GM23248 (cell line): Measurements from ENCODE around the gene TMEM219. TPM values are rescaled to one million over a fixed set of nuclear protein-coding genes. Genes with fewer than 3 reads are reported as not detected.

ENCODE experiments used
- DNase-seq: peaks from one replicate; pipeline ENCODE4 v3.0.0-alpha.2; 2015
- H2AFZ ChIP-seq: fragments of 200-600 bp; sonication (generic); 2 replicates; pipeline ENCODE4 v1.6.1; 2016; ENCODE audit warnings: antibody characterized with exemption
- H3F3A ChIP-seq: fragments of 200-600 bp; sonication (generic); 2 replicates; pipeline ENCODE4 v1.6.1; 2016; ENCODE audit warnings: mild to moderate bottlenecking, antibody characterized with exemption, mixed run types; ENCODE audit not compliant: insufficient read depth
- H3K27ac ChIP-seq: fragments of 200-600 bp; sonication (generic); 2 replicates; pipeline ENCODE4 v1.5.1; 2016; ENCODE audit warnings: mild to moderate bottlenecking
- H3K27me3 ChIP-seq: fragments of 200-600 bp; sonication (generic); replicated peaks from 2 replicates; pipeline ENCODE4 v1.6.1; 2016; ENCODE audit warnings: mild to moderate bottlenecking; ENCODE audit not compliant: insufficient read depth
- H3K36me3 ChIP-seq: fragments of 200-600 bp; sonication (generic); 2 replicates; pipeline ENCODE4 v1.6.1; 2016; ENCODE audit warnings: low read depth, mild to moderate bottlenecking
- H3K4me1 ChIP-seq: fragments of 200-600 bp; sonication (generic); 2 replicates; pipeline ENCODE4 v1.6.1; 2016; ENCODE audit warnings: mild to moderate bottlenecking; ENCODE audit not compliant: insufficient read depth
- H3K4me2 ChIP-seq: fragments of 200-600 bp; sonication (generic); one replicate; pipeline ENCODE4 v1.6.1; 2016; ENCODE audit warnings: mild to moderate bottlenecking; ENCODE audit not compliant: unreplicated experiment
- H3K4me3 ChIP-seq: fragments of 200-600 bp; sonication (generic); 2 replicates; pipeline ENCODE4 v1.5.1; 2016; ENCODE audit warnings: mild to moderate bottlenecking
- H3K79me2 ChIP-seq: fragments of 200-600 bp; sonication (generic); 2 replicates; pipeline ENCODE4 v1.6.1; 2016; ENCODE audit warnings: mild to moderate bottlenecking; ENCODE audit not compliant: insufficient read depth
- H3K9ac ChIP-seq: fragments of 200-600 bp; sonication (generic); 2 replicates; pipeline ENCODE4 v1.6.1; 2016; ENCODE audit warnings: mild to moderate bottlenecking
- H3K9me2 ChIP-seq: fragments of 200-600 bp; sonication (generic); 2 replicates; pipeline ENCODE4 v1.6.1; 2016; ENCODE audit warnings: mixed run types, mild to moderate bottlenecking, moderate library complexity; ENCODE audit not compliant: insufficient read depth
- H3K9me3 ChIP-seq: fragments of 200-600 bp; sonication (generic); one replicate; pipeline ENCODE4 v1.6.1; 2017; ENCODE audit warnings: low read depth
- H4K20me1 ChIP-seq: fragments of 200-600 bp; sonication (generic); 2 replicates; pipeline ENCODE4 v1.6.0; 2016; ENCODE audit not compliant: insufficient read depth
- EZH2 ChIP-seq: fragments of 200-600 bp; sonication (generic); IDR thresholded peaks from 2 replicates; pipeline ENCODE4 v1.6.1; 2018; ENCODE audit warnings: antibody characterized with exemption, mild to moderate bottlenecking; ENCODE audit not compliant: insufficient read depth, poor library complexity, severe bottlenecking
- EZH2phosphoT487 ChIP-seq: fragments of 200-600 bp; sonication (generic); IDR thresholded peaks from 2 replicates; pipeline ENCODE4 v1.6.1; 2018; ENCODE audit warnings: antibody characterized with exemption, moderate library complexity, mild to moderate bottlenecking, low read depth; ENCODE audit not compliant: insufficient read depth
- WGBS, 2 experiments: methylation state at CpG; one replicate each; pipeline ENCODE4 v1.1.6; 2015 to 2017; ENCODE audit warnings: low lambda C conversion rate in 2 of 2, low coverage in 1 of 2; ENCODE audit errors: missing lambda C conversion rate in 2 of 2; 5-methylcytosine and 5-hydroxymethylcytosine counted together
- in situ Hi-C: fragments of 300-500 bp; cut with MboI; formaldehyde crosslinking; loops from 2 replicates; pipeline ENCODE4 v1.15.0; 2020
- polyA plus RNA-seq: library from polyadenylated mRNA; unstranded; fragments of >200 nt; fragmentation: Nextera tagmentation; extraction: Ambion mirVana; gene quantifications from 2 replicates; pipeline ENCODE4 v1.2.1, GENCODE V29; 2016
- total RNA-seq: library from RNA; depleted of rRNA; stranded (reverse); fragments of >200 nt; shearing (Covaris generic); gene quantifications from 2 replicates; pipeline ENCODE4 v1.2.3, GENCODE V29; 2014

TMEM219 gene
- total and polyA plus RNA-seq, 2 experiments from 2014 or later: 124 to 162 TPM

- Histone ChIP-seq H3K4me2 (no peak overlapping the region), H3K27ac (no peak overlapping the region), H2AFZ (no peak overlapping the region), H3K79me2 (0 out of 2 replicates have a peak, but pooled peaks cover 6% of the 10 kb centered on the region), H3K27me3 (no peaks in the 10 kb centered on the region), H3K4me1 (no peaks in the 10 kb centered on the region), H3K36me3 (peaks cover 21% of the 10 kb centered on the region; the same call in 1 of the 2 replicates), H3K4me3 (no peak overlapping the region), H3K9me3 (no peaks in the 10 kb centered on the region), H4K20me1 (no peaks in the 10 kb centered on the region), H3K9ac (no peak overlapping the region), H3K9me2 (no peaks in the 10 kb centered on the region), H3F3A (peaks cover 13% of the 10 kb centered on the region; the same call in 1 of the 2 replicates)
- in situ Hi-C loops: no loop called here
- no peak for TF ChIP-seq EZH2phosphoT487
- TF ChIP-seq EZH2: no peak
- WGBS, 2 experiments: 82 to 84% methylated on average over 17 of the region's 17 CpGs
- DNase-seq: no peak
Observed at GRCh38 chr16:29988346-29989075, 26.6 kb downstream of the TMEM219 start.

DNA sequence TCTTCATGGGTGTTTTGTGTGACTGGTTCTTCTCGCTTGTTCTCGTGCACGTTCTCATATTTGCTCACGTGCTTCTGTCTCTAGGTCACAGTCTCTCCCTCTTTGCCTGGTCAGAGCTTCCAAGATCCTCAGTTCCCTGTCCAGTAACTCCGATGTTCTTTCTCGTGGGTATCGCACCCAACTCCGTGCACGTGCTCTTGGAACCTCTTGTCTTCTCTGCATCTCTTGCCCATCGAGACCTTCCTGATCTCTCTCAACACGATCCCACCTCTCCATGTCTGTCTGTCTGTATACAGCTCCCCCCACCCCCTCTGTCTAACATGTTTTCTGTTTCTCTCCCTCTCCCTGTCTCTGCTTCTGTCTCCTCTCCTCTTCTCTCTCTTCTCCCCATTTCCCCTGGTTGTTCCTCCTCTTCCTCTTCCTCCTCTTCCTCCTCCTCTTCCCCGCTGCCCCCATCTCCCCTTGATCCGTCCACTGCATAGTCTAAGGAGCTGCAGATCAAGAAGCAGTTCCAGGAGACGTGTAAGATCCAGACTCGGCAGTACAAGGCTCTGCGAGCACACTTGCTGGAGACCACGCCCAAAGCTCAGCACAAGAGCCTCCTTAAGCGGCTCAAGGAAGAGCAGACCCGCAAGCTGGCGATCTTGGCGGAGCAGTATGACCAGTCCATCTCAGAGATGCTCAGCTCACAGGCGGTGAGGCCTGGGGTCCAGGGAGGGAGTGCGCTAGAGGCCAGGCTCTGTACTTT, 27.4 kb downstream of the TMEM219 start:
- H3K4me2 ChIP-seq: no peak overlapping the region
- H3K9me2 ChIP-seq: no peaks in the 10 kb centered on the region
- no peaks in the 10 kb centered on the region for H3K9me3 ChIP-seq
- peaks cover 3% of the 10 kb centered on the region for H3K4me1 ChIP-seq
- no peak for DNase-seq
- no peak overlapping the region for H3K9ac ChIP-seq
- H2AFZ ChIP-seq: no peak overlapping the region
- H3F3A ChIP-seq: peaks cover 16% of the 10 kb centered on the region
- peaks cover 14% of the 10 kb centered on the region; the same call in 1 of the 2 replicates for H3K36me3 ChIP-seq
- H3K79me2 ChIP-seq: 0 out of 2 replicates have a peak, but pooled peaks cover 6% of the 10 kb centered on the region
- WGBS, 2 experiments: 91 to 92% methylated on average over 23 of the region's 23 CpGs
- no peak overlapping the region for H3K4me3 ChIP-seq
- in situ Hi-C loops: no loop called here
- no peak for TF ChIP-seq EZH2
- no peak for TF ChIP-seq EZH2phosphoT487
- H3K27me3 ChIP-seq: no peaks in the 10 kb centered on the region
- H3K27ac ChIP-seq: no peak overlapping the region
- no peaks in the 10 kb centered on the region for H4K20me1 ChIP-seq

DNA sequence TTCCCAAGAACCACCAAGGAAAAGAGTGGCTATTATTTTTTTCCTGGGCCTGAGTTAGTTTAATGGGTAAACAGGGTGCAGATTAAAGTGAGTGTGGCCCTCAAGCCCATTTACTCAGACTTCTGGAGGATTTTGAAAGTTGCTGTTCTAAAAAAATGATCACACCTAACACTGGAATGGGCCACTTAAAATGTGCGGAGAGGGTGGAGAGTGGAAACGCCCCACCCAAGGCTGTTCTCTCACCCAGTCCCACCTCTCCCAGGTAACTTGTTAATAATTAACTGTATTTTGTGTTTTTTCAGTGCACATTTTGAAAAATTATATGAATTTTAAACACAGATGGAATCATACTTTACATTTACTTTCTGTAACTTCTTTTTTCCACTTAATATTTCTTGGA, 28.2 kb downstream of the TMEM219 start:
- in situ Hi-C loops: no loop called here
- no peak for DNase-seq
- Histone ChIP-seq H3K9me2 (no peaks in the 10 kb centered on the region), H3K27me3 (no peaks in the 10 kb centered on the region), H3K9me3 (no peaks in the 10 kb centered on the region), H4K20me1 (no peaks in the 10 kb centered on the region), H3K9ac (no peak overlapping the region), H3F3A (peaks cover 21% of the 10 kb centered on the region), H2AFZ (no peak overlapping the region), H3K4me2 (no peak overlapping the region), H3K27ac (no peak overlapping the region), H3K79me2 (0 out of 2 replicates have a peak, but pooled peaks cover under 1% of the 10 kb centered on the region), H3K4me3 (no peak overlapping the region), H3K4me1 (peaks cover 10% of the 10 kb centered on the region), H3K36me3 (peaks cover 6% of the 10 kb centered on the region; the same call in 1 of the 2 replicates)
- 97 to 100% methylated on average over 2 of the region's 2 CpGs for WGBS, 2 experiments
- TF ChIP-seq EZH2 (no peak), EZH2phosphoT487 (no peak)

DNA sequence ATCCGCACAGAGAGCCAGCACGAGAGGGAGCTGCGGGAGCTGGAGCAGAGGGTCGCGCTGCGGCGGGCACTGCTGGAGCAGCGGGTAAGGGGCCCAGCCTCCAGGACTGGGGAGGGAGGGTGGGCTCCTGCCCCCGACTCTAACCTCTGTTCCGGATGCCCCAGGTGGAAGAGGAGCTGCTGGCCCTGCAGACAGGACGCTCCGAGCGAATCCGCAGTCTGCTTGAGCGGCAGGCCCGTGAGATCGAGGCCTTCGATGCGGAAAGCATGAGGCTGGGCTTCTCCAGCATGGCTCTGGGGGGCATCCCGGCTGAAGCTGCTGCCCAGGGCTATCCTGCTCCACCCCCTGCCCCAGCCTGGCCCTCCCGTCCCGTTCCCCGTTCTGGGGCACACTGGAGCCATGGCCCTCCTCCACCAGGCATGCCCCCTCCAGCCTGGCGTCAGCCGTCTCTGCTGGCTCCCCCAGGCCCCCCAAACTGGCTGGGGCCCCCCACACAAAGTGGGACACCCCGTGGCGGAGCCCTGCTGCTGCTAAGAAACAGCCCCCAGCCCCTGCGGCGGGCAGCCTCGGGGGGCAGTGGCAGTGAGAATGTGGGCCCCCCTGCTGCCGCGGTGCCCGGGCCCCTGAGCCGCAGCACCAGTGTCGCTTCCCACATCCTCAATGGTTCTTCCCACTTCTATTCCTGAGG, 29.1 kb downstream of the TMEM219 start:
- Histone ChIP-seq H3F3A (peaks cover 21% of the 10 kb centered on the region), H3K79me2 (no peaks in the 10 kb centered on the region), H3K9me2 (no peaks in the 10 kb centered on the region), H3K36me3 (peaks cover 4% of the 10 kb centered on the region; the same call in 1 of the 2 replicates), H3K4me3 (no peak overlapping the region), H4K20me1 (no peaks in the 10 kb centered on the region), H3K4me1 (peaks cover 10% of the 10 kb centered on the region), H3K4me2 (no peak overlapping the region), H3K9me3 (no peaks in the 10 kb centered on the region), H3K27me3 (no peaks in the 10 kb centered on the region), H3K27ac (no peak overlapping the region), H3K9ac (no peak overlapping the region), H2AFZ (no peak overlapping the region)
- 90 to 95% methylated on average over 23 to 35 of the region's 35 CpGs for WGBS, 2 experiments
- in situ Hi-C loops: no loop called here
- DNase-seq: no peak
- no peak for TF ChIP-seq EZH2phosphoT487
- no peak for TF ChIP-seq EZH2
